ENCODE data around the gene RAP1B. TPM values are rescaled to one million over a fixed set of nuclear protein-coding genes. Genes with fewer than 3 reads are reported as not detected.

RAP1B gene
- total and polyA plus RNA-seq, 2 donors (not counting 1 experiment from before 2014, with no cell fraction given), result 54.5 to 159 TPM

GRCh38 chr12:68580911-68581310, 29.8 kb upstream of the RAP1B start:
- Mint-ChIP-seq H3K4me1 (no peaks in the 10 kb centered on the region), H3K27ac (no peak overlapping the region), H3K27me3 (no peaks in the 10 kb centered on the region), H3K9me3 (ENCODE audit: insufficient read depth) (no peaks in the 10 kb centered on the region), H3K4me3 (no peak overlapping the region)
- Histone ChIP-seq H2AFZ (ENCODE audit: insufficient read depth, low read depth, low read length, poor library complexity, severe bottlenecking) (no peak overlapping the region), H3K79me2 (ENCODE audit: control insufficient read depth, insufficient read depth, low read length) (no peaks in the 10 kb centered on the region), H3K36me3 (replicated peaks in 1 of 2; ENCODE audit: control extremely low read depth in 1 of 2, control insufficient read depth in 1 of 2, extremely low read depth in 1 of 2, insufficient read depth in 2 of 2, low read length in 1 of 2) (no peaks in the 10 kb centered on the region), H3K27ac (ENCODE audit: low read length in 2 of 2) (no peak overlapping the region), H3K27me3 (replicated peaks in 1 of 4; ENCODE audit: control extremely low read depth in 1 of 4, control insufficient read depth in 3 of 4, insufficient read depth in 4 of 4, low read length in 3 of 4) (no peaks in the 10 kb centered on the region), H3K4me1 (ENCODE audit: control insufficient read depth in 2 of 2, insufficient read depth in 2 of 2, low read length in 2 of 2) (no peaks in the 10 kb centered on the region), H3K4me3 (ENCODE audit: control extremely low read depth in 1 of 5, extremely low read depth in 1 of 5, insufficient read depth in 1 of 5, low read depth in 2 of 5, low read length in 4 of 5) (no peak overlapping the region), H3K9ac (ENCODE audit: low read length) (no peak overlapping the region), H4K20me1 (ENCODE audit: control insufficient read depth, insufficient read depth, low read length, poor library complexity, severe bottlenecking) (no peaks in the 10 kb centered on the region), H3K4me2 (replicated peaks; ENCODE audit: low read depth, low read length, poor library complexity, severe bottlenecking) (no peak overlapping the region), H3K9me3 (ENCODE audit: control extremely low read depth in 1 of 3, control insufficient read depth in 2 of 3, insufficient read depth in 1 of 3, low read length in 2 of 3) (no peaks in the 10 kb centered on the region)
- no CpG with 5 or more reads among the region's 1 CpG for WGBS (ENCODE audit: insufficient coverage)
- CTCF ChIA-PET, result no interaction called here
- no peak for TF ChIP-seq EZH2 (IDR thresholded peaks at IDR 0.05; ENCODE audit: borderline replicate concordance, insufficient read depth, low read depth, low read length, poor library complexity, severe bottlenecking)
- TF ChIP-seq, protein P1, sequence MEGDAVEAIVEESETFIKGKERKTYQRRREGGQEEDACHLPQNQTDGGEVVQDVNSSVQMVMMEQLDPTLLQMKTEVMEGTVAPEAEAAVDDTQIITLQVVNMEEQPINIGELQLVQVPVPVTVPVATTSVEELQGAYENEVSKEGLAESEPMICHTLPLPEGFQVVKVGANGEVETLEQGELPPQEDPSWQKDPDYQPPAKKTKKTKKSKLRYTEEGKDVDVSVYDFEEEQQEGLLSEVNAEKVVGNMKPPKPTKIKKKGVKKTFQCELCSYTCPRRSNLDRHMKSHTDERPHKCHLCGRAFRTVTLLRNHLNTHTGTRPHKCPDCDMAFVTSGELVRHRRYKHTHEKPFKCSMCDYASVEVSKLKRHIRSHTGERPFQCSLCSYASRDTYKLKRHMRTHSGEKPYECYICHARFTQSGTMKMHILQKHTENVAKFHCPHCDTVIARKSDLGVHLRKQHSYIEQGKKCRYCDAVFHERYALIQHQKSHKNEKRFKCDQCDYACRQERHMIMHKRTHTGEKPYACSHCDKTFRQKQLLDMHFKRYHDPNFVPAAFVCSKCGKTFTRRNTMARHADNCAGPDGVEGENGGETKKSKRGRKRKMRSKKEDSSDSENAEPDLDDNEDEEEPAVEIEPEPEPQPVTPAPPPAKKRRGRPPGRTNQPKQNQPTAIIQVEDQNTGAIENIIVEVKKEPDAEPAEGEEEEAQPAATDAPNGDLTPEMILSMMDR (IDR thresholded peaks at IDR 0.05), result no peak
- DNase-seq, result no peak
- POLR2A ChIA-PET, result no interaction called here
- ATAC-seq (ENCODE audit: low read depth), result no peak
- intact Hi-C loops (cut with micrococcal nuclease), result no loop called here

DNA sequence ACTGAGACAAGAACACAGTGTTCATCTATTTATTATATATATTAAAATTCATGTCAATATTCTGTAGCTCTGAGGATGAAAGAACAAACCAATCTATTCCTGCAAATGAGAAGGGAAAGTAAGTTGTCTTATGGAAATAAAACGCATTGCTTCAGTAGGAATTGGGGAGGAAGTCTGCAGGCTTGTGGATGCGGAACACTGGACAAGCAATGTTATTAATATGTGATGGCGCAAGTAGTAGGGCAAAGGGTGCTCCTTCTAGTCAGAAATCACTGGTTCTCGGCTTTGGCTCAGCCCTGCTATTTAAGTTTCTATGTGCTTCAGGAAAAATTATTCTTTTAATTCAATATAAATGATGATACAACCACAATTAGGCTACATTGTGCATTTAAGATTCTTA, 28.8 kb upstream of the RAP1B start:
- TF ChIP-seq, protein P1 (IDR thresholded peaks at IDR 0.05), result no peak
- no peak for TF ChIP-seq EZH2 (IDR thresholded peaks at IDR 0.05; ENCODE audit: borderline replicate concordance, insufficient read depth, low read depth, low read length, poor library complexity, severe bottlenecking)
- Histone ChIP-seq H3K27me3 (replicated peaks in 1 of 4; ENCODE audit: control extremely low read depth in 1 of 4, control insufficient read depth in 3 of 4, insufficient read depth in 4 of 4, low read length in 3 of 4) (no peaks in the 10 kb centered on the region), H3K36me3 (replicated peaks in 1 of 2; ENCODE audit: control extremely low read depth in 1 of 2, control insufficient read depth in 1 of 2, extremely low read depth in 1 of 2, insufficient read depth in 2 of 2, low read length in 1 of 2) (no peaks in the 10 kb centered on the region), H3K9ac (ENCODE audit: low read length) (no peak overlapping the region), H3K79me2 (ENCODE audit: control insufficient read depth, insufficient read depth, low read length) (no peaks in the 10 kb centered on the region), H3K4me2 (replicated peaks; ENCODE audit: low read depth, low read length, poor library complexity, severe bottlenecking) (no peak overlapping the region), H2AFZ (ENCODE audit: insufficient read depth, low read depth, low read length, poor library complexity, severe bottlenecking) (no peak overlapping the region), H3K27ac (ENCODE audit: low read length in 2 of 2) (no peak overlapping the region), H3K4me3 (ENCODE audit: control extremely low read depth in 1 of 5, extremely low read depth in 1 of 5, insufficient read depth in 1 of 5, low read depth in 2 of 5, low read length in 4 of 5) (no peak overlapping the region), H3K4me1 (ENCODE audit: control insufficient read depth in 2 of 2, insufficient read depth in 2 of 2, low read length in 2 of 2) (peaks cover 0 to under 1% of the 10 kb centered on the region in 2 donors), H3K9me3 (ENCODE audit: control extremely low read depth in 1 of 3, control insufficient read depth in 2 of 3, insufficient read depth in 1 of 3, low read length in 2 of 3) (no peaks in the 10 kb centered on the region), H4K20me1 (ENCODE audit: control insufficient read depth, insufficient read depth, low read length, poor library complexity, severe bottlenecking) (no peaks in the 10 kb centered on the region)
- WGBS (ENCODE audit: insufficient coverage), result 100% methylated on average over 2 of the region's 4 CpGs
- DNase-seq, result no peak
- H3K4me1 Mint-ChIP-seq, result peaks cover 2% of the 10 kb centered on the region
- ChIA-PET POLR2A (interaction anchor here (0.7 kb wide), 1 partner anchor 14 kb away, joined by 3 read pairs; no protein-coding TSS in a partner anchor), CTCF (interaction anchor here (1.0 to 1.2 kb wide), 2 partner anchors 9 to 30 kb away, joined by 3 to 4 read pairs; no protein-coding TSS in a partner anchor)
- H3K9me3 Mint-ChIP-seq (ENCODE audit: insufficient read depth), result no peaks in the 10 kb centered on the region
- no peaks in the 10 kb centered on the region for H3K27me3 Mint-ChIP-seq
- intact Hi-C loops (cut with micrococcal nuclease), result no loop called here
- ATAC-seq (ENCODE audit: low read depth), result no peak
- H3K4me3 Mint-ChIP-seq, result no peak overlapping the region
- no peak overlapping the region for H3K27ac Mint-ChIP-seq

All from B cell (primary cell).